Astrocyte (in vitro differentiated cells and primary cell): ENCODE data around the gene PLAAT2.
"Not testable (repeated sequence)": the region's sequence is repeated elsewhere in the genome, so short reads cannot be mapped to it uniquely, and the experiment has no call there.

Source experiments
- EZH2 ChIP-seq: IDR thresholded peaks from 2 replicates; pipeline ENCODE4 v1.6.1; 2012; ENCODE audit warnings: mild to moderate bottlenecking, low read length, inconsistent platforms; ENCODE audit not compliant: insufficient read depth
- TF ChIP-seq, protein P1 (sequence below): IDR thresholded peaks from 2 replicates; pipeline ENCODE4 v1.5.1; 2011; ENCODE audit warnings: low read depth, mild to moderate bottlenecking, inconsistent platforms, low read length, moderate library complexity; ENCODE audit not compliant: insufficient read depth

DNA sequence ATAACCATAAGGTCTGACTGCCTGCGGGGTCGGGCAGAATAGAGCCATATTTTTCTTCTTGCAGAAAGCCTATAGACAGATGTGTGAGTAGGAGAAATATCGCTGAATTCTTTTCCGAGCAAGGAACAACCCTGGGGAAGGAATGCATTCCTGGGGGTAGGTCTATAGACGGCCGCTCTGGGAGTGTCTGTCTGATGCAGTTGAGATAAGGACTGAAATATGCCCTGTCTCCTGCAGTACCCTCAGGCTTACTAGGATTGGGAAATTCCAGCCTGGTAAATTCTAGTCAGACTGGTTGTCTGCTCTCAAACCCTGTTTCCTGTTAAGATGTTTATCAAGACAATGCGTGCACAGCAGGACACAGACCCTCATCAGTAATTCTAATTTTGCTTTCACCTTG, 18.0 kb upstream of the PLAAT2 start:
- not testable (repeated sequence) for TF ChIP-seq EZH2
- TF ChIP-seq, protein P1, sequence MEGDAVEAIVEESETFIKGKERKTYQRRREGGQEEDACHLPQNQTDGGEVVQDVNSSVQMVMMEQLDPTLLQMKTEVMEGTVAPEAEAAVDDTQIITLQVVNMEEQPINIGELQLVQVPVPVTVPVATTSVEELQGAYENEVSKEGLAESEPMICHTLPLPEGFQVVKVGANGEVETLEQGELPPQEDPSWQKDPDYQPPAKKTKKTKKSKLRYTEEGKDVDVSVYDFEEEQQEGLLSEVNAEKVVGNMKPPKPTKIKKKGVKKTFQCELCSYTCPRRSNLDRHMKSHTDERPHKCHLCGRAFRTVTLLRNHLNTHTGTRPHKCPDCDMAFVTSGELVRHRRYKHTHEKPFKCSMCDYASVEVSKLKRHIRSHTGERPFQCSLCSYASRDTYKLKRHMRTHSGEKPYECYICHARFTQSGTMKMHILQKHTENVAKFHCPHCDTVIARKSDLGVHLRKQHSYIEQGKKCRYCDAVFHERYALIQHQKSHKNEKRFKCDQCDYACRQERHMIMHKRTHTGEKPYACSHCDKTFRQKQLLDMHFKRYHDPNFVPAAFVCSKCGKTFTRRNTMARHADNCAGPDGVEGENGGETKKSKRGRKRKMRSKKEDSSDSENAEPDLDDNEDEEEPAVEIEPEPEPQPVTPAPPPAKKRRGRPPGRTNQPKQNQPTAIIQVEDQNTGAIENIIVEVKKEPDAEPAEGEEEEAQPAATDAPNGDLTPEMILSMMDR, result not testable (repeated sequence)
